Activated CD8-positive, alpha-beta memory T cell treated with anti-CD3 and anti-CD28 coated beads, Interleukin-2, amount 10 ng/mL, durations not matched to agents 7 days and 5 days (primary cell): ENCODE data around the gene NLGN1. TPM values are rescaled to one million over a fixed set of nuclear protein-coding genes. Genes with fewer than 3 reads are reported as not detected.

ENCODE experiments used
- ATAC-seq: fragments of 150-1000 bp; cut with Tn5 transposase; one replicate; pipeline ENCODE4 v1.10.0; 2021; ENCODE audit warnings: moderate library complexity
- CTCF ChIA-PET: fragments of 350-600 bp; sonication (Branson Sonifier 250); formaldehyde crosslinking; loops from one replicate; lab custom pipeline; 2021; ENCODE audit warnings: antibody characterized with exemption; lab: Charles Lee
- DNase-seq: peaks from one replicate; pipeline ENCODE4 v3.0.0-alpha.2; 2020
- H3K27ac Mint-ChIP-seq: one replicate; pipeline ENCODE4 v1.8.0; 2021; ENCODE audit warnings: mild to moderate bottlenecking, mixed read lengths
- H3K27me3 Mint-ChIP-seq: one replicate; pipeline ENCODE4 v1.8.0; 2021; ENCODE audit warnings: mixed read lengths
- H3K36me3 Mint-ChIP-seq: one replicate; pipeline ENCODE4 v1.8.0; 2021; ENCODE audit warnings: mild to moderate bottlenecking, mixed read lengths
- H3K4me1 Mint-ChIP-seq: one replicate; pipeline ENCODE4 v1.8.0; 2021; ENCODE audit warnings: mixed read lengths
- H3K4me3 Mint-ChIP-seq: one replicate; pipeline ENCODE4 v1.8.0; 2021; ENCODE audit warnings: mild to moderate bottlenecking, moderate library complexity, mixed read lengths
- H3K9me3 Mint-ChIP-seq: one replicate; pipeline ENCODE4 v1.8.0; 2022; ENCODE audit warnings: low read depth, mixed read lengths
- total RNA-seq, 2 experiments: library from RNA; stranded (reverse); gene quantifications; one replicate each; pipeline ENCODE4 v1.2.3, GENCODE V29; 2021

NLGN1 gene
- total RNA-seq, 2 experiments from 2014 or later = not detected

GRCh38 chr3:174101244-174101643, 703.7 kb downstream of the NLGN1 start:
- ATAC-seq = no peak
- Mint-ChIP-seq H3K4me3 (no peak overlapping the region), H3K27ac (no peak overlapping the region), H3K4me1 (no peaks in the 10 kb centered on the region), H3K27me3 (no peaks in the 10 kb centered on the region), H3K36me3 (no peaks in the 10 kb centered on the region), H3K9me3 (no peaks in the 10 kb centered on the region)
- no peak for DNase-seq
- CTCF ChIA-PET = no interaction called here

GRCh38 chr3:174102274-174102673, 704.7 kb downstream of the NLGN1 start:
- H3K4me1 Mint-ChIP-seq = no peaks in the 10 kb centered on the region
- ATAC-seq = no peak
- CTCF ChIA-PET = no interaction called here
- no peaks in the 10 kb centered on the region for H3K36me3 Mint-ChIP-seq
- no peaks in the 10 kb centered on the region for H3K9me3 Mint-ChIP-seq
- no peak overlapping the region for H3K4me3 Mint-ChIP-seq
- no peak overlapping the region for H3K27ac Mint-ChIP-seq
- no peaks in the 10 kb centered on the region for H3K27me3 Mint-ChIP-seq
- DNase-seq = no peak

GRCh38 chr3:174102866-174103265, 705.3 kb downstream of the NLGN1 start:
- no peaks in the 10 kb centered on the region for H3K27me3 Mint-ChIP-seq

GRCh38 chr3:174110761-174111160, 713.2 kb downstream of the NLGN1 start:
- CTCF ChIA-PET = no interaction called here
- ATAC-seq = no peak
- Mint-ChIP-seq H3K4me1 (no peaks in the 10 kb centered on the region), H3K27me3 (no peaks in the 10 kb centered on the region), H3K27ac (no peak overlapping the region), H3K9me3 (peaks cover 4% of the 10 kb centered on the region), H3K4me3 (no peak overlapping the region), H3K36me3 (no peaks in the 10 kb centered on the region)
- no peak for DNase-seq

More at GRCh38 chr3:174102866-174103265, 705.3 kb downstream of the NLGN1 start:
- CTCF ChIA-PET = no interaction called here
- Mint-ChIP-seq H3K27ac (no peak overlapping the region), H3K4me1 (no peaks in the 10 kb centered on the region), H3K36me3 (no peaks in the 10 kb centered on the region), H3K9me3 (no peaks in the 10 kb centered on the region), H3K4me3 (no peak overlapping the region)
- ATAC-seq = no peak
- DNase-seq = no peak

GRCh38 chr3:174111776-174112175, 714.2 kb downstream of the NLGN1 start:
- Mint-ChIP-seq H3K9me3 (peaks cover 4% of the 10 kb centered on the region), H3K27ac (no peak overlapping the region), H3K36me3 (no peaks in the 10 kb centered on the region), H3K4me3 (no peak overlapping the region), H3K4me1 (no peaks in the 10 kb centered on the region), H3K27me3 (no peaks in the 10 kb centered on the region)
- no peak for DNase-seq
- CTCF ChIA-PET = no interaction called here
- no peak for ATAC-seq

- CTCF ChIA-PET = no interaction called here
- H3K4me1 Mint-ChIP-seq = no peaks in the 10 kb centered on the region
- no peaks in the 10 kb centered on the region for H3K36me3 Mint-ChIP-seq
- ATAC-seq = no peak
- H3K9me3 Mint-ChIP-seq = peaks cover 4% of the 10 kb centered on the region
- H3K4me3 Mint-ChIP-seq = no peak overlapping the region
- H3K27ac Mint-ChIP-seq = no peak overlapping the region
- DNase-seq = no peak
- no peaks in the 10 kb centered on the region for H3K27me3 Mint-ChIP-seq
These were observed 718.9 kb downstream of the NLGN1 start for GRCh38 chr3:174116421-174116820.

GRCh38 chr3:174120997-174121396, 723.5 kb downstream of the NLGN1 start:
- Mint-ChIP-seq H3K4me3 (no peak overlapping the region), H3K9me3 (no peaks in the 10 kb centered on the region), H3K27ac (no peak overlapping the region), H3K27me3 (no peaks in the 10 kb centered on the region), H3K36me3 (no peaks in the 10 kb centered on the region), H3K4me1 (no peaks in the 10 kb centered on the region)
- CTCF ChIA-PET = no interaction called here
- DNase-seq (no peak), ATAC-seq (no peak)

- no peak overlapping the region for H3K27ac Mint-ChIP-seq
- no peaks in the 10 kb centered on the region for H3K27me3 Mint-ChIP-seq
- no peaks in the 10 kb centered on the region for H3K4me1 Mint-ChIP-seq
- H3K9me3 Mint-ChIP-seq = no peaks in the 10 kb centered on the region
- DNase-seq = no peak
- no peak overlapping the region for H3K4me3 Mint-ChIP-seq
- no peaks in the 10 kb centered on the region for H3K36me3 Mint-ChIP-seq
- CTCF ChIA-PET = no interaction called here
- no peak for ATAC-seq
These were observed 724.9 kb downstream of the NLGN1 start for GRCh38 chr3:174122411-174122810.

GRCh38 chr3:174125267-174125824, 727.8 kb downstream of the NLGN1 start:
- DNase-seq = no peak
- no peak overlapping the region for H3K27ac Mint-ChIP-seq
- H3K4me3 Mint-ChIP-seq = no peak overlapping the region
- no peak for ATAC-seq
- H3K9me3 Mint-ChIP-seq = peaks cover under 1% of the 10 kb centered on the region
- no peaks in the 10 kb centered on the region for H3K27me3 Mint-ChIP-seq
- H3K36me3 Mint-ChIP-seq = no peaks in the 10 kb centered on the region
- CTCF ChIA-PET = no interaction called here
- no peaks in the 10 kb centered on the region for H3K4me1 Mint-ChIP-seq

GRCh38 chr3:174126990-174127758, 729.6 kb downstream of the NLGN1 start:
- no peaks in the 10 kb centered on the region for H3K36me3 Mint-ChIP-seq
- no peak overlapping the region for H3K27ac Mint-ChIP-seq
- CTCF ChIA-PET = no interaction called here
- no peak overlapping the region for H3K4me3 Mint-ChIP-seq
- DNase-seq (no peak), ATAC-seq (no peak)
- peaks cover 3% of the 10 kb centered on the region for H3K9me3 Mint-ChIP-seq
- H3K4me1 Mint-ChIP-seq = no peaks in the 10 kb centered on the region
- H3K27me3 Mint-ChIP-seq = no peaks in the 10 kb centered on the region

- ATAC-seq (no peak), DNase-seq (no peak)
- H3K4me1 Mint-ChIP-seq = no peaks in the 10 kb centered on the region
- no peaks in the 10 kb centered on the region for H3K36me3 Mint-ChIP-seq
- no peak overlapping the region for H3K4me3 Mint-ChIP-seq
- CTCF ChIA-PET = no interaction called here
- H3K27ac Mint-ChIP-seq = no peak overlapping the region
- no peaks in the 10 kb centered on the region for H3K27me3 Mint-ChIP-seq
- peaks cover 3% of the 10 kb centered on the region for H3K9me3 Mint-ChIP-seq
These were observed 734.5 kb downstream of the NLGN1 start for GRCh38 chr3:174132006-174132405.

- Mint-ChIP-seq H3K27me3 (no peaks in the 10 kb centered on the region), H3K9me3 (peaks cover 3% of the 10 kb centered on the region), H3K36me3 (no peaks in the 10 kb centered on the region), H3K4me3 (no peak overlapping the region), H3K4me1 (no peaks in the 10 kb centered on the region), H3K27ac (no peak overlapping the region)
- CTCF ChIA-PET = no interaction called here
- ATAC-seq = no peak
- no peak for DNase-seq
These were observed 735.0 kb downstream of the NLGN1 start for GRCh38 chr3:174132421-174133042.

- no peak for DNase-seq
- Mint-ChIP-seq H3K27me3 (no peaks in the 10 kb centered on the region), H3K4me3 (no peak overlapping the region), H3K27ac (no peak overlapping the region), H3K4me1 (no peaks in the 10 kb centered on the region), H3K36me3 (no peaks in the 10 kb centered on the region), H3K9me3 (no peaks in the 10 kb centered on the region)
- CTCF ChIA-PET = no interaction called here
- no peak for ATAC-seq
These were observed 748.5 kb downstream of the NLGN1 start for GRCh38 chr3:174146008-174146407.

GRCh38 chr3:174147798-174148197, 750.3 kb downstream of the NLGN1 start:
- Mint-ChIP-seq H3K27ac (no peak overlapping the region), H3K4me1 (no peaks in the 10 kb centered on the region), H3K36me3 (no peaks in the 10 kb centered on the region), H3K9me3 (no peaks in the 10 kb centered on the region), H3K27me3 (no peaks in the 10 kb centered on the region), H3K4me3 (no peak overlapping the region)
- no peak for DNase-seq
- ATAC-seq = no peak
- CTCF ChIA-PET = no interaction called here
